Ramos (cell line): ENCODE data around the gene CTIF.

Experiments used
- in situ Hi-C: fragments of 300-500 bp; cut with MboI; formaldehyde crosslinking; loops from one replicate; pipeline ENCODE4 v1.14.3; 2022; ENCODE audit warnings: low sequenced_read_pairs; ENCODE audit not compliant: unreplicated experiment

The CTIF gene

GRCh38 chr18:48660346-48661228 lies 121.8 kb downstream of the CTIF start:
- in situ Hi-C loops: loop anchor here (5.0 kb wide), 1 partner anchor 183 kb away; no protein-coding TSS in a partner anchor

- in situ Hi-C loops: loop anchor here (5.0 kb wide), 1 partner anchor 184 kb away; no protein-coding TSS in a partner anchor
These were observed 122.6 kb downstream of the CTIF start for GRCh38 chr18:48661421-48661820.

GRCh38 chr18:48662011-48662661 lies 123.3 kb downstream of the CTIF start:
- in situ Hi-C loops: loop anchor here (5.0 kb wide), 1 partner anchor 185 kb away; no protein-coding TSS in a partner anchor

DNA sequence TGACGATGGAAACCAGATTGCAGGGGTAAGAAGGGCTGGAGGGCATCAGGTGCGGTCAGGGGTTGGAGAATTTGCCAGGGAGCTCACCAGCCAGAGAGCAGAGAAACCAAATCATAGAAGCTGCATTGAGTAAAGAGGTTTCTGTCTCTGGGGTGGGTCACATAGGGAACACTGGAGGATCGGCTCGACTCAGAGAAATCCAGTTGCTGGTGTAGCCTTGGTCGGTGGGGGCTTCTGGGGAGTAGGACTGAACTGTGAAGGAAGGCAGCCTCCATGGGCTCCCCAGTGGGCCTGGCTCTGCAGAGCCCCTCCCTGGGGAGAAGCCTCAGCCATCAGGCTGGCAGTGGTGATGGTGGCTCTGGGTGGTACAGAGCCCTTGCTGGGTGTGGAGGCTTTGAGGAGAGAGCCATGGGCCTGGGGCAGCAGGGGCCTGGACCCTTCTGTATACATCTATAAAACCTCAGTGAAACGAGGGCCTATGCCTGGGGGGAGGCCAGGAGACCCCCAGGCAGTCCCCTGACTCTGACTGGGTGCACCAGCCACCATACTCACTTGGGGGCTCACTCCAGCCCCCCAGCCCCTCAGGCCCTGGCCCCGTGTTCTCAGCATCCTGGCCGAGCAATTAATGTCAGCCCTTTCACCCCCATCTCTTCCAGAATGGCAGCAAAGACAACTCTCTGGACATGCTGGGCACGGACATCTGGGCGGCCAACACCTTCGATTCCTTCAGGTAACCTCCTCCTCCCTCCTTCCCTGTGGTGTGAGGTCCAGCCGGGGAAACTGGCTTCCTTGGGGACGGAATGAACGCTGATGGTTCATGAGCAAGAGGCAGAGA lies 124.5 kb downstream of the CTIF start:
- in situ Hi-C loops: loop anchor here (5.0 kb wide), 1 partner anchor 186 kb away; no protein-coding TSS in a partner anchor

DNA sequence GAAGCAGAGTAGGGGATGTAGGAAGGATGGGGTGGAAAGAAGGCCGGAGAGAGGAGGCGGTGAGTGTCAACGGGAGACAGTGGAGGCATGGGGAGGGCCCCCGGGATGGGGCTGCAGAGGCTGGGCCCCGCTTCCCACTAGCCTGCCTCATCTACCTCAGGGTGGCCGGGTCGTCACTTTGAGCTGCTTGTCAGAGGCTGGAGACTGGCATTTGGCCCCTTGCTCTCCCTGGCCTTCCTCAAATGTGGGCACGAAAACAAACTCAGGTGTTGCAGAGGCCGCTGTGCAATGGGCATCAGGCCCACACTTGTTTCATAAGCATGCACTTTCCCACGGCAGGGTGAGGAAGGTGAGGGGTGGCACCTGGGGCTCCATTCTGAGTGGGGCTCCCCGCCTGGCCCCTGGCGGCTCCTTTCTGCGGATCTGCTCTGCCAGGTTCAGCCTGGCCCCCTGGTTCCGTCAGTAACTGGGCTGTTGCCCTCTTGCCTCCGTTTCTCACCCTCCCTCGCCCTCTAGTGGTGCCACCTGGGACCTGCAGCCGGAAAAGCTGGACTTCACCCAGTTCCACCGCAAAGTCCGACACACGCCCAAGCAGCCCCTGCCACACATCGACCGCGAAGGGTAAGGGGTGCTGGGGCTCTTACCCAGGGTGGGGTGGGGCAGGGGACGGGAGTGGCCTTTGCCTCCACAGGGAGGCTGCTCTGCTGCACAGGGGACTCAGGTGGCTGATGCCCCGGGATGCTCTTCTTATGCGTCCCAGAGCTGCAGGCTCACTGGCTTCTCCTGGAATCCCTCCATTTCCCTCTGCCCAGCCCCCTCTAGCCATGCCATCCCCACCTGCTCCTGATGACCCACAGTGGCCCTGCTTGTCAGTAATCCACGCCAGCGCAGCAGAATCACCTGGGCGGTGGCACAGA lies 125.4 kb downstream of the CTIF start:
- in situ Hi-C loops: loop anchor here (5.0 kb wide), 1 partner anchor 187 kb away; no protein-coding TSS in a partner anchor

DNA sequence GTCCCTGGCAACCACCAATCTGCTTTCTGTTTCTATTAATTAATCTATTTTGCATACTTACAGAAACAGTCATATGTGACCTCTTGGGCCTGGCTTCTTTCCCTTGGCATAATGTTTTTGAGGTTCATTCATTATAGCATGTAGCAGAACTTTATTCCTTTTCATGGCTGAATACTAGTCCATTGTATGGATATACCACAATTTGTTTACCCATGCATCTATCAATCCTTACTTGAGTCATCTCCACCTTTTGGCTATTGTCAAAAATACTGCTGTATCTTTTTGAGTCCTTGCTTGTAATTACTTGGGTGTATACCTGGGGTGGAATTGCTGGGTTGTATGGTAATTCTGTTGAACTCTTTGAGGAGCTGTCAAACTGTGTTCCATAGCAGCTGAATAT lies 126.8 kb downstream of the CTIF start:
- in situ Hi-C loops: no loop called here

- in situ Hi-C loops: no loop called here
These were observed 127.8 kb downstream of the CTIF start for GRCh38 chr18:48666613-48667012.

GRCh38 chr18:48667276-48668254 lies 128.7 kb downstream of the CTIF start:
- in situ Hi-C loops: no loop called here

DNA sequence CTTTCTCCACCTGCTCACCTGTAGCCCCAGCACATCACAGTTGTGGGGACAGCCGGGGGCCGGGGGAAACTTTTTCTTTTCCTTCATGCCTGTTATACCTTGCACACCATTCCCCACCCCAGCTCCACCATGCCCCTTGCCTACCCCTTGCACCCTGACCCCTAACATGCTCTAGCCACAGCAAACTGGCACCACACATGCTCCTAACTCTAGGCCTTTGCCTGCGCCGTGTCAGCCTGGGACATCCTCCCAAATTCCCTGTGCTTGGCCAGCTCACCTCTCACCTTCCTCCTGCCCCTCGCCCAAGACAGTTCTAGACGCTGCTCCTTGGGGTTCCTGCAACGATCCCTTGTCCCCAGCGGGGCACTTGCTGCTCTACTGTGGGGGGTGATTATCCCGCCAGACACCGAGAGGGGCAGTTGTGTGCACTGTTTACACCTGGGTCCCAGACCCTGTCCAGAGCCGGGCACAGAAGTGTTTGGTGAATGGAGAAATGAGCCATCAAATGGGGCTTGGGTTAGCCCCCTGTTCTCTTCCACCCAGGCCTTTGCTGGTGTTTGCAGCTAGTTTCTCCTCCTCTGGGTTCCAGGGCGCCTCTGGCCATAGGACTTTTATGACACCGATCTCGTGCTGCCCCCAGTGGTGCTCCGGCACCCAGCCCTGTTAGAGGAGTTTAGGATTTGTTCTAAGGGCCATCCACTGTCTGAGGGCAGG lies 129.8 kb downstream of the CTIF start:
- in situ Hi-C loops: no loop called here

DNA sequence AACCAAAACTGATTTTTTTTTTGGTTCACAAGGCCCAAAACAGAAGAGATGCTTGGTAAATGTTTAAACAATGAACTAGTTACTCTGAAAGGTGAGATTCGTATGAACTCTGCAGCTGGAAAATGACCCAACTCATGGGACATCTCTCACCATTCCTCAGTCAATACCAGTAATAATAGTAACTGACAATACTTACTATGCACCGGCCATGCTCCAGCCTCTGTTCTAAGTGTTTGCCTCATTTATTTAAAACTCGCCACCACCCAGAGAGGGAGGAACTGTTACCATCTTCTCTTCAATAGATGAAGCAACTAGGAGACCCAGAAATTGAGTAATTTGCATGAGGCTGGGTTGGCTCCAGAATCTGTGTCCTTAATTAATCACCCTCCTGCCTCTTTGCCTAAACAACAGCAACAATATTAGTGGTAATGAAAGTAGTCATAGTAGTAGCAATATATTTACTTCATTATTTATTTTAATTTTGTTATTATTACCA lies 130.4 kb downstream of the CTIF start:
- in situ Hi-C loops: no loop called here

DNA sequence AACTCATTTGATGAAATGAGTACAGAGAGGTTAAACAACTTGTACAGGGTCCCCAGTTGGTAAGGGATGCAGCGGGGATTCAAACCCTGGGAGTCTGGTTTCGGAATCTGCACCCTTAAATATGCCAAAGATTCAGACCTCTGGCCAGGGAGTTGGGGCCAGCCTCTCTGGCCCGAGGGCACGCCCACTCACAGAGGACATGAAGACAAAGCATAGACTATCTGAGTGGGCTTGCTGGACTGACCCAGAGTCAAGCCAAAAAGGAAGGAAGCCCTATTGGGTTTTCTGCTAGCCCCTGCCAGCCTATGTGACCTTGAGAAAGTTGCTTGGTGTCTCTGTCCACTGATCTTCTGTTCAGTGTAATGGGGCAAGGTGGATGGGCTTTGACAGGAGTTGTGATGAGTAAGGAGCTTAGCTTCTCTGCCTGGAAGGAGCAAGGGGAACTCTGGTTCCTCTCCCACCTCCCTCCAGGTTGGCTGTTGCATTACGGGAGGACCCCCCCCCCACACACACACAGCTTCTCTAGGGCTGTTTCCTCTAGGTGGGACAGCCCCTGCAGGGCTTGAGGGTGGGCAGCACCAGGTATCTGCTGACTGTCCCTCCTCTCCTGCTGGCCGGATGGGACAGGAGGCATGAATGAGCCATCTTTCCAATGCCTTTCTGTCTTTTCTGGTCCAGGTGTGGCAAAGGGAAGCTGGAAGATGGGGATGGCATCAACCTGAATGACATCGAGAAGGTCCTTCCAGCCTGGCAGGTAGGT lies 131.3 kb downstream of the CTIF start:
- in situ Hi-C loops: loop anchor here (10.0 kb wide), 2 partner anchors 765 to 1185 kb away; no protein-coding TSS in a partner anchor

DNA sequence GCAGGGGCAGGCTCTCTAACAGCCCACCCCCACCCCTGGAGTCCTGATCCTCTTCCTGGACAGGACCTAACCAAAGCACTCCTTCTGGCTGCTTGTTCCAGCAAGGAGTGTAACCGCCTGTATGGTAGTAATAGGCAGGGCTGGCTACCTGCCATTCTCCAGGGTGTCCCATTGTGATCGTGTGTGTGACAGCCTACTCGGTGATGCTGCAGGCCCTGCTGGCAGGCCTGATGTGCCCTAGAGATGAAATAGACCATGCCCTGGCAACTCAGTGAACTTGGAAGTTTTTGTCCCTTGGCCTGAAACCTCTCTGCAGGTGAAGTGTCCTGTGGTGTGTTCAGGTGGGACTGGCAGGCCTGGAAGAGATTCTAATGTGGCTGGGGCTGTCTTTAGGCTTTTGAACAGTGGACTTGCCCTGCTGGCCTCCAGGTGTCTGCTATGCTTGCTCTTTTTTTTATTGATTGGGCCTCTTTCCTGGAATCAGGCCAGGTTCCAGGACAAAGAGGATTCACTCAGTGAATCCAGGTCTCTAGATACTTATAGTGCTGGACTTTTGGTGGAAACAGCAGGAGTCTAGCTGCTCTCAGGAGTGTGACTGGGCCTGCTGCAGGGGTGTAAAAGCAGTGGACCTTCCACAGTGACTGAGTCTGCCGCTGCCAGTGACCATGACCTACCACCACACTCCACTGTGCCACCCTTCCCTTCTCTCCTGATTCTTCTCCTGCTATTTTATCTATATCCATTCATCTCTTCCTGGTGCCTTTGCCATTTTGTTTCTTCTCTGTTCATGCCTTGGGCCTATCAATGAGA lies 132.1 kb downstream of the CTIF start:
- in situ Hi-C loops: loop anchor here (10.0 kb wide), 2 partner anchors 764 to 1184 kb away; no protein-coding TSS in a partner anchor

GRCh38 chr18:48671561-48671945 lies 132.7 kb downstream of the CTIF start:
- in situ Hi-C loops: loop anchor here (10.0 kb wide), 2 partner anchors 763 to 1183 kb away; no protein-coding TSS in a partner anchor

- in situ Hi-C loops: loop anchor here (10.0 kb wide), 2 partner anchors 762 to 1182 kb away; no protein-coding TSS in a partner anchor
These were observed 134.0 kb downstream of the CTIF start for GRCh38 chr18:48672671-48673340.

DNA sequence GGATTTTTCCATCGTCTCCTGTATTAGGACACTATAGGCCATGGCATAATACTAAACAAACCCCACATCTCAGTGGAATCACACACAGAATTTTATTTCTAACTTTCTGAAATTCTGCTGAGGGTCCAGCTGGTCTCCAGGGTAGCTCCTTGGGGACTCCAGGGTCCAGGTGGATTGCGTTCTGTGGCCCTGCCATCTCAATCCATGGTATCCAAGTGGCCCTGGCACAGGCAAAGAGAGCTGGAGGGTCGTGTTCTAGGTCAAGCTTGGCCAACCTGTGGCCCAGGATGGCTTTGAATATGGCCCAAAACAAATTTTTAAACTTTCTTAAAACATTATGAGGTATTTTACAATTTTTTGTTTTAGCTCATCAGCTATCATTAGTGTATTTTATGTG lies 134.6 kb downstream of the CTIF start:
- in situ Hi-C loops: loop anchor here (10.0 kb wide), 2 partner anchors 761 to 1181 kb away; no protein-coding TSS in a partner anchor
